Measurements from ENCODE around the gene SF3A1. TPM values are rescaled to one million over a fixed set of nuclear protein-coding genes. Genes with fewer than 3 reads are reported as not detected.
"Not testable (repeated sequence)": the region's sequence is repeated elsewhere in the genome, so short reads cannot be mapped to it uniquely, and the experiment has no call there.

SF3A1 gene, protein sequence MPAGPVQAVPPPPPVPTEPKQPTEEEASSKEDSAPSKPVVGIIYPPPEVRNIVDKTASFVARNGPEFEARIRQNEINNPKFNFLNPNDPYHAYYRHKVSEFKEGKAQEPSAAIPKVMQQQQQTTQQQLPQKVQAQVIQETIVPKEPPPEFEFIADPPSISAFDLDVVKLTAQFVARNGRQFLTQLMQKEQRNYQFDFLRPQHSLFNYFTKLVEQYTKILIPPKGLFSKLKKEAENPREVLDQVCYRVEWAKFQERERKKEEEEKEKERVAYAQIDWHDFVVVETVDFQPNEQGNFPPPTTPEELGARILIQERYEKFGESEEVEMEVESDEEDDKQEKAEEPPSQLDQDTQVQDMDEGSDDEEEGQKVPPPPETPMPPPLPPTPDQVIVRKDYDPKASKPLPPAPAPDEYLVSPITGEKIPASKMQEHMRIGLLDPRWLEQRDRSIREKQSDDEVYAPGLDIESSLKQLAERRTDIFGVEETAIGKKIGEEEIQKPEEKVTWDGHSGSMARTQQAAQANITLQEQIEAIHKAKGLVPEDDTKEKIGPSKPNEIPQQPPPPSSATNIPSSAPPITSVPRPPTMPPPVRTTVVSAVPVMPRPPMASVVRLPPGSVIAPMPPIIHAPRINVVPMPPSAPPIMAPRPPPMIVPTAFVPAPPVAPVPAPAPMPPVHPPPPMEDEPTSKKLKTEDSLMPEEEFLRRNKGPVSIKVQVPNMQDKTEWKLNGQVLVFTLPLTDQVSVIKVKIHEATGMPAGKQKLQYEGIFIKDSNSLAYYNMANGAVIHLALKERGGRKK
- total RNA-seq, result 100 to 1,000 TPM; 134 to 146 TPM
- long read RNA-seq, full-length matches to known transcripts, result 1 of 16 reads
- long read RNA-seq, partial matches to known transcripts, result 15 of 16 reads
- long read RNA-seq, other reads (novel, unspliced or antisense), result 0 of 16 reads

DNA sequence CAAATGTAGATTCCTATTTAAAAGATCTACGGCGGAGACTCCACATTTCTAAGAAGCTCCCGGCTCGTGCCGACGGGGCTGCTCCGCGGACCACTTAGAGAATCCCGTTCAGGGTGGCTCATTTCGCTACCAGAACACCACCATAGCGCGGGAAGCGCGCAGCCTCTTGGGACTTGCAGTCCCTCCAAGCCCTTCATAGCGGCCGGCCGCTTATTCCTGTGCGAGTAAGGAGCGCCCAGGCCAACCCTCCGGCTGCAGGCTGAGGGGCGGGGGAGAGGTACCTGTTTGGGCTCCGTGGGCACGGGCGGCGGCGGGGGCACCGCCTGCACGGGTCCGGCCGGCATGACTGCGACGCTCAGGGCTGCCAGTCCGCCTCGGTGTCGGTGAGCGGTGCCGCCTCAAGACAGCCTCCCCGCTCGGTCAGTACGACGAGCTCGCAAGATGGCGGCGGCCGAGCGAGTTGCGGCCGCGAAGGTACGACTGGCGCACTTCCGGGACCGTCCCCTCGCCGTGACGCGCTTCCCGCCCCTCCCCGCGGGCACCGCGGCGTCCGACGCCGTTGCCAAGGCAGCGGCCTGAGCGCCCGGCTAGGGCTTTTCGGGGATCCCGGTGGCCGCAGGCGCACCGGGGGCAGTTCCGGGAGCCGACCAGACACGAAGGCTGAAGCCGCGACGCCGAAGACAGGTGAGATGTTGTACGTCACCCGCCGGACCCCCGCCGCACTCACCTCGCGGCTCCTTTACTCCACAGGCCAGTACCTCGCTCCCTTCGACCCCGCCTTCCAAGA, at the start of gene SF3A1, which contains the start of gene CCDC157:
Gene SF3A1, minus strand, starts transcription at position 446 of the 787 bp plus-strand sequence. Its CDS starts 102 bp downstream, at position 344.
Gene CCDC157, plus strand, starts transcription at position 559 of the 787 bp plus-strand sequence. CDS start 8,994 bp downstream, outside the sequence.
- DNase-seq, result peak; percentile 89 to 92
- peak; percentile 98 for ATAC-seq

GRCh38 chr22:30406400-30406799, 49.7 kb upstream of the SF3A1 start:
- ATAC-seq (no peak), DNase-seq (no peak)
- intact Hi-C loops (cut with DNase I, micrococcal nuclease), result no loop called here

More for the DNA sequence above, at the start of gene SF3A1, which contains the start of gene CCDC157:
- intact Hi-C loops (cut with DNase I, micrococcal nuclease), result no loop called here

DNA sequence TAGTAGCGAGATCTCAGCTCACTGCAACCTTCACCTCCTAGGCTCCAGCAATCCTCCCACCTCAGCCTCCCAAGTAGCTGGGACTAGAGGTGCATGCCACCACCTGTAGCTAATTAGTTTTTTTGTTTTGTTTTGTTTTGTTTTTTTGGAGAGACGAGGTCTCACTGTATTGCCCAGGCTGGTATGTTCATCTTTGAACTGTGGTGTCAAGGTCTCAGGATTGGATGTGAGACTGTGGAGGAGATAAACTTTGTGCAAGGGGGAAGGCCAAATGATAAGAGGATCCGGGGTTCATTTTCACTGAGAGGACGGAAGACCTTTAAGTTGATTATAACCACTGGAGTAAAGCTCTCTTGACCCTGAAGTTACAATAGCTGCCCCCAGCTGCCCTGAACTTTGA, 49.0 kb upstream of the SF3A1 start:
- ATAC-seq (no peak), DNase-seq (no peak)
- intact Hi-C loops (cut with DNase I, micrococcal nuclease), result no loop called here

DNA sequence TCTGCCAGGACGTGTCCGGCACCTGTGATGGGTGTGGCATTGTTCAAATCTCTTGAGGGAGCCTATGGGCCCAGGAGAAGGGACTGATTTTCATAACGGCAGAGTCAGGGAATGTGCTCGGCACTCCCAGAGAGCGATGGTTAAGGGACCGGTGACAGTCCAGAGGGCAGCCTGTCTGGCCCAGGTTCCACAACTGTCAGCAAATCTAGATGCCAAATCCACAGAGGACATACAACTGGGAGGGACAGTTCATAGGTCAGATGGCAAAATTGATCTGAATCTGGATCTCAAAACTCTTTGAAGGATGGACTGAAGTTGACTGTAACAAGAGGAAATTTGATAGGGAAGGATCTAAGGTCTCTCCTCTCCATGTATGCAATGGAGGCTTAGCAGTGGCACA, 47.6 kb upstream of the SF3A1 start:
- intact Hi-C loops (cut with DNase I, micrococcal nuclease), result no loop called here
- DNase-seq, result no peak
- ATAC-seq, result no peak

GRCh38 chr22:30402766-30403104, 46.0 kb upstream of the SF3A1 start:
- DNase-seq; intact Hi-C loops (cut with DNase I, micrococcal nuclease); ATAC-seq: not testable (repeated sequence)

DNA sequence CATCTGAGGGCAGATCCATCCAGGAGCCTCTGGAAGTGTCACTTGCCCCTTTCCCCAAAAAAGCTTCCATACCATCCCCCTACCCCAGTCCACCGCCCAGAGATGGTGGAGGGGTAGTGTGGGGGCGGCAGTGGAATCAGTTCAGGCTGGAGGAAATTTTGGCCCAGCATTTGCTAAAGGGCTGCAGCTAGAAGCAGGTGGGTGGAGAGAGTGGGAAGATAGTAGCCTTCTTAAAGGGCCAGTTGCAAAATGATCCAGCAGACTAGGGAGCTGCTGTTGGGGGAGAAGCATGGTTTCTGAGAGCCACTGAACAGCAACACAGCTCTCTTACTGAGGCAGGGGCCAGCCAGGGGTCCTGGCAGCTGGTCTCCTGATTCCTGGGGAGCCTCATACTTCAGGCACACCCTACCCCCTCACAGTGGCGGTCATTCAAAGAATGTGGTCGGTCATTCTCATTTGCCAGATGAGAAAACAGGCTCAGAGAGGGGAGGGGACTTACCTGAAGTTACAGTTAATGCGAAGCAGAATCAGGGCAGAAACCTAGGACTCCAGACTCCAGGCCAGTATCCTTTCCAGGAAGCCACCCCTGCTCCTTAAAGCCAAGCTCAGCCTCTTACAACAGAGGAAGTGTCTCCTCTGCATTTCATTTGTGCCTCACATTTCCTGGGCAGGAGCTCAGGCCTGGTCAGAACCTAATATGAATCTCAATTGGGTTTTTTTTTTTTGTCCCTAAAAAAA, 45.5 kb upstream of the SF3A1 start:
- intact Hi-C loops (cut with DNase I, micrococcal nuclease), result no loop called here
- ATAC-seq, result no peak
- DNase-seq, result no peak

- intact Hi-C loops (cut with DNase I, micrococcal nuclease); DNase-seq; ATAC-seq: not testable (repeated sequence)
Observed at GRCh38 chr22:30401024-30401423, 44.3 kb upstream of the SF3A1 start.

GRCh38 chr22:30400159-30400558, 43.5 kb upstream of the SF3A1 start:
- intact Hi-C loops (cut with DNase I, micrococcal nuclease), result no loop called here
- ATAC-seq, result no peak
- DNase-seq, result no peak

DNA sequence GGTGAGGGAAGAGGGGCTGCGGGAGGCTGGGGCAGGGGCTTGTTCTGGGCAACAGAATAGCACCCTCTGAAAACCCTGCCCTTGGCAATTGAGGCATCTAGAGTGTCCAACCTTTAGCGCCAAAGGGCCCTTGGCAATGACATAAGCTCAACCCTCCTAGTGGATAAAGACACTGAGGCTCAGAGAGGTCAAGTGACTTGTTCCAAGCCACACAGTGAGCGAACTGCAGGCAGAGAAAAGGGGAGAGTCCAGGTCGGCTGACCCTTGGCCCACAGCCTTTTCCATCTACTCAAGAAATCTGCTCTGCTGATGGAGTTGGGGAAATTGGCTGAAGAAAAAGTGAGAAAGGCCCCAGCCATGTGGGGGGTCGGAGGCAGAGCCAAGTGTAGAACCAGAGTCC, 43.0 kb upstream of the SF3A1 start:
- intact Hi-C loops (cut with DNase I, micrococcal nuclease), result loop anchor here in 1 of 2 donors (10.0 kb wide), 1 partner anchor 85 kb away; no protein-coding TSS in a partner anchor
- no peak for DNase-seq
- ATAC-seq, result no peak

DNA sequence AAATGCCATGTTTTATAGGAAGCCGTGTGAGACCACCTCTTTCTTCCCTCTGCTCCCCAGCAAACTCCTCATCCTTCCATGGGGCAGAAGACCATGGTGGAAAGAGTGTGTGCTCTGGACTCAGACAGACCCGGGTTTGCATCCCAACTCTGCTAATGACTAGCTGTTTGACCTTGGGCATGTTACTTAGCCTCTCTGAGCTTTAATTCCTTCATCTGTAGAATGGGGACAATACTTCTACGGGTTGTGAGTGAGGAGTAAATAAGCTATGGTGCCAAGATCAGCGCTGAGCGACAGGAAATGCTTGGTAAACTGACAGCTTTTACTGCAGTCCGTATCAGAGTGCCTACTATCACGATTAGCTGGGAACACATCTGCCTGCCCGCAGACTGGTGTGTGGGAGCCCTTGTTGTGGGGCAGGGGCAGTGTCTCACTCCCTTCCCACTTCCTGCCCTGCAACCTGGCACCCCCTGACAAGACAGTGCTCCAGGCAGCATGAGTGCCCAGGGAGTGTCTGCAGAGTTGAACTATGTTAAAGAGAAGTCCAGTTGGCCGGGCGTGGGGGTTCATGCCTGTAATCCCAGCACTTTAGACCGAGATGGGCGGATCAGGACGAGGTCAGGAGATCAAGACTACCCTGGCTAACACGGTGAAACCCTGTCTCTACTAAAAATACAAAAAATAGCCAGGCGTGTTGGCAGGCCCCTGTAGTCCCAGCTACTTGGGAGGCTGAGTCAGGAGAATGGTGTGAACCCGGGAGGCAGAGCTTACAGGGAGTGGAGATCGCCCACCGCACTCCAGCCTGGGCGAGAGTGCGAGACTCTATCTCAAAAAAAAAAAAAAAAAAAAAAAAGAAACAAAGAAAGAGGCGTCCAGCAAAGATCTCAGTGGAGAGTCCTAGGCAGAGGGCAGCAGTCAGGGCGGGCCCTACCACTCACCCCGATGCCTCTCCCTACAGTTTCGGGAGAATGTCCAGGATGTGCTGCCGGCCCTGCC, 42.3 kb upstream of the SF3A1 start:
- ATAC-seq (peak; percentile 3), DNase-seq (no peak)
- intact Hi-C loops (cut with DNase I, micrococcal nuclease), result loop anchor here in 1 of 2 donors (10.0 kb wide), 1 partner anchor 86 kb away; no protein-coding TSS in a partner anchor

GRCh38 chr22:30397656-30398635, 41.3 kb upstream of the SF3A1 start:
- DNase-seq, result no peak
- peak; percentile 14 for ATAC-seq
- intact Hi-C loops (cut with DNase I, micrococcal nuclease), result loop anchor here in 1 of 2 donors (10.0 kb wide), 1 partner anchor 87 kb away; no protein-coding TSS in a partner anchor

DNA sequence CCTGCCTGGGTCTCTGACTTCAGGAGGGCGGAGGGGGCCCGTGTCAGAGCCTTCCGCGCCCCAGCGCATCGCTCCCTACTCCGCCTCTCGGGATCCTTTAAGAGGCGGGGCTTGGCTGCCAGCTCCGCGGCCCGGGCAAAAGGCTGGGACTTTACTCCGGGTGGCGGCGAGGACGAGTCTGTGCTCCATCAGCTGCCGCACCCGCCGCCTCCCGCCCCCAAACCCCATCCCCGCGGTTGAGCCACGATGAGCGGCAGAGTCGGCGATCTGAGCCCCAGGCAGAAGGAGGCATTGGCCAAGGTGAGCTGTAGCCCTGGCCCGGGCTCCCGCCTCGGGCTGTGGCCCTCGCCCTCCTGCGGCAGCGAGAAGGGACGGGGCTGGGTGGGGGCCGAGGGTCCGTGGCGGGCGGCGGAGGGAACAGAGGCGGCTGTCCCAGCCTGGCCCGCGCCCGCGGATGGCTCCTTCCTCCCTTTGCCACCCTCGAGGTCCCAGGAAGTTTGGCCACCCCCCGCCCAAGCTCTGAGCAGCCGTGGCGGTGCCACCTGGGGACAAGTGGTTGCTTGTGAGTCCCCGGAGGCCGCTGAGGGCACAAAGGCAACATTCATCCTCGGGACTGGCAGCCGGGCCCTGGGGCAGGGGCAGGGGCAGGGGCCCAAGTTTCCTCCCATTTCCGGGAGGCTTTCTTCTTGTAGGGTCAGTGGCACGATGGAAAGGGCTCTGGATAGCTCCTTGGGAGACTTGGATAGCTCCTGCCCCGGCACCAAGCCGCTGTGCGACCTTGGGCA, 40.4 kb upstream of the SF3A1 start, which contains the start of gene SEC14L2:
Gene SEC14L2, plus strand, starts transcription at position 148 of the 785 bp plus-strand sequence. Its CDS starts 99 bp downstream, at position 247.
- intact Hi-C loops (cut with DNase I, micrococcal nuclease), result loop anchor here in 1 of 2 donors (10.0 kb wide), 1 partner anchor 88 kb away; no protein-coding TSS in a partner anchor
- ATAC-seq (peak; percentile 90), DNase-seq (peak; percentile 65 to 79)

DNA sequence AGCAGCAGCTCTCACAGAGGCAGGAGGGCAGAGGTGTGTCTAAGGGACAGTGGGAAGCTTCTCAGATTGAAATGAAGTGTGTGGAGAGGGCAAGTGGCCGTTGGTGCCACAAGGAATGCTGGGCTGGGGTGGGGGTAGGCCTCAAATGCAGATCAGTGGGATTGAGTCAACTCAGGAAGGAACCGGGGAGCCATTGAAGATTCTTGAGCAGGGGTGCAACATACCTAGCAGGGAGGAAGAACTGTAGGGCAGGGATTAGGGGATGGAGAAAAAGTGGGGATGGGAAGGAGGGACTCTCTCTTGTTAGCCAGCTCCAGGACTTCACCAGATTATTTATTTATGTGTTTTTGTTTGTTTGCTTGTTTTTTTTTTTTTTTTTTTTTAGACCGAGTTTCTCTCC, 37.2 kb upstream of the SF3A1 start:
- DNase-seq, result no peak
- no peak for ATAC-seq
- intact Hi-C loops (cut with DNase I, micrococcal nuclease), result loop anchor here in 1 of 2 donors (10.0 kb wide), 1 partner anchor 91 kb away; no protein-coding TSS in a partner anchor

DNA sequence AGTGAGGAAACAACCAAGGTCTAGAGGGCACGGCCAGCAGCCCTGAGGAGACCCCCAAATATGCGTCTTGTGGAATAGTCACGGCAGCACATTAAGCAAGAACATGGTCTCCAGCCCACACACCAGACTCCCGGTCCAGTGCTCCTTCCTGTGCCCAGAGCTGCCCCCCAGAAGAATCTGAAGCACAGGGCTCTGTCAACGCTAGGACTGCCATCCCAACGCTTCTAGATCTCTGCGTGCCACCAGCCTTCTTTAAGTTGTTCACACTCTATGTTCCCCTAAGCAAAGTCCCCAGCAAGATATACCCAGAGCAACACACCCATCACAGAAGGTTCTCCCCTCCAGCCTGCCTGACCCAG, 36.6 kb upstream of the SF3A1 start:
- DNase-seq (no peak), ATAC-seq (no peak)
- intact Hi-C loops (cut with DNase I, micrococcal nuclease), result loop anchor here in 1 of 2 donors (10.0 kb wide), 1 partner anchor 92 kb away; no protein-coding TSS in a partner anchor

All from left colon (tissue), 2 donors.